ENCODE measurements around the gene ROM1. TPM values are rescaled to one million over a fixed set of nuclear protein-coding genes. Genes with fewer than 3 reads are reported as not detected.
A peak's percentile ranks its signal among the peaks of the same experiment; 100 is the strongest.

ROM1 gene
- total RNA-seq, 4 donors from 2014 or later, result 1.9 to 3.9 (median 1.9) TPM; not detected in 1

- peak overlapping the region; percentile 74 to 83 (median 79) for H3K4me3 ChIP-seq
- H3K9me3 ChIP-seq, result no peaks in the 10 kb centered on the region
- H3K27me3 ChIP-seq, result no peaks in the 10 kb centered on the region
- H3K36me3 ChIP-seq, result peaks cover 0 to 53% (median 0%) of the 10 kb centered on the region in 3 donors
- peak in 1 of 3 donors; percentile 8 for DNase-seq
- H3K4me1 ChIP-seq, result peaks cover 0 to 27% (median 3%) of the 10 kb centered on the region in 4 donors
- peak overlapping the region in 3 of 4 donors; percentile 78 to 89 (median 82) for H3K27ac ChIP-seq
- TF ChIP-seq POLR2A (IDR thresholded peaks at IDR 0.05), result no peak
- no peak for TF ChIP-seq CTCF (IDR thresholded peaks at IDR 0.05)
Measured at GRCh38 chr11:62572431-62572830, 40.6 kb upstream of the ROM1 start.

- peaks cover 0 to 27% (median 3%) of the 10 kb centered on the region in 4 donors for H3K4me1 ChIP-seq
- no peak for TF ChIP-seq CTCF (IDR thresholded peaks at IDR 0.05)
- no peak for TF ChIP-seq POLR2A (IDR thresholded peaks at IDR 0.05)
- no peaks in the 10 kb centered on the region for H3K27me3 ChIP-seq
- H3K9me3 ChIP-seq, result no peaks in the 10 kb centered on the region
- peak overlapping the region; percentile 74 to 83 (median 79) for H3K4me3 ChIP-seq
- peak overlapping the region; percentile 77 to 89 (median 80) for H3K27ac ChIP-seq
- DNase-seq, result no peak
- H3K36me3 ChIP-seq, result peaks cover 0 to 49% (median 0%) of the 10 kb centered on the region in 3 donors
Measured at GRCh38 chr11:62573006-62573591, 40.0 kb upstream of the ROM1 start.

- peak in 1 of 6 experiments; percentile 6 for TF ChIP-seq CTCF (IDR thresholded peaks at IDR 0.05)
- peak; percentile 79 to 87 for TF ChIP-seq POLR2A (IDR thresholded peaks at IDR 0.05)
- Histone ChIP-seq H3K27me3 (no peaks in the 10 kb centered on the region), H3K9me3 (no peaks in the 10 kb centered on the region), H3K4me1 (peaks cover 0 to 27% (median 3%) of the 10 kb centered on the region in 4 donors), H3K27ac (peak within 1 kb of the TSS; percentile 82 to 93 (median 88)), H3K4me3 (peak within 1 kb of the TSS; percentile 74 to 83 (median 79)), H3K36me3 (peaks cover 0 to 49% (median 0%) of the 10 kb centered on the region in 3 donors)
- DNase-seq, result peak; percentile 98 to 99 (median 98)
Measured at GRCh38 chr11:62573592-62574362, 39.3 kb upstream of the ROM1 start, which contains the start of gene EEF1G. Gene EEF1G (minus strand): TSS chr11:62573891. CDS start chr11:62573842, 49 bp downstream.

- H3K4me3 ChIP-seq, result peak overlapping the region; percentile 61 to 83 (median 68)
- H3K27me3 ChIP-seq, result no peaks in the 10 kb centered on the region
- no peak for TF ChIP-seq CTCF (IDR thresholded peaks at IDR 0.05)
- TF ChIP-seq POLR2A (IDR thresholded peaks at IDR 0.05), result no peak
- peaks cover 0 to 27% (median 3%) of the 10 kb centered on the region in 4 donors for H3K4me1 ChIP-seq
- H3K36me3 ChIP-seq, result peaks cover 0 to 48% (median 0%) of the 10 kb centered on the region in 3 donors
- no peaks in the 10 kb centered on the region for H3K9me3 ChIP-seq
- peak; percentile 37 to 63 (median 61) for DNase-seq
- H3K27ac ChIP-seq, result peak overlapping the region; percentile 81 to 93 (median 88)
Measured at GRCh38 chr11:62574363-62575071, 38.5 kb upstream of the ROM1 start.

- TF ChIP-seq CTCF (IDR thresholded peaks at IDR 0.05) (no peak), POLR2A (IDR thresholded peaks at IDR 0.05) (no peak)
- Histone ChIP-seq H3K27ac (peak overlapping the region in 3 of 4 donors; percentile 81 to 93 (median 89)), H3K9me3 (no peaks in the 10 kb centered on the region), H3K4me3 (peak overlapping the region; percentile 61 to 83 (median 68)), H3K27me3 (no peaks in the 10 kb centered on the region), H3K4me1 (peaks cover 0 to 27% (median 3%) of the 10 kb centered on the region in 4 donors), H3K36me3 (peaks cover 0 to 48% (median 0%) of the 10 kb centered on the region in 3 donors)
- DNase-seq, result peak in 2 of 3 donors; percentile 61 to 69
Measured at GRCh38 chr11:62575156-62575555, 37.9 kb upstream of the ROM1 start.
